Cardiac fibroblast (primary cell): ENCODE data around the gene ZNF524.

Experiments used
- DNase-seq, 2 donors: peaks; one replicate each; pipeline versions ENCODE4 v3.0.0 to v3.0.0-alpha.2; 2010; ENCODE audit warnings: low read depth in 2 of 2
- H3K4me3 ChIP-seq, 2 donors: replicated peaks in 1 of 2; 1 replicate in 1 of 2; 2 replicates in 1 of 2; pipeline ENCODE4 v1.5.1; 2011; ENCODE audit warnings: low read depth in 2 of 2, low read length in 2 of 2, mild to moderate bottlenecking in 2 of 2, moderate library complexity in 1 of 2
- TF ChIP-seq, protein P1 (sequence below): IDR thresholded peaks from one replicate; pipeline ENCODE4 v1.5.1; 2011; ENCODE audit warnings: low read depth, mild to moderate bottlenecking, low read length, inconsistent platforms

The ZNF524 gene

DNA sequence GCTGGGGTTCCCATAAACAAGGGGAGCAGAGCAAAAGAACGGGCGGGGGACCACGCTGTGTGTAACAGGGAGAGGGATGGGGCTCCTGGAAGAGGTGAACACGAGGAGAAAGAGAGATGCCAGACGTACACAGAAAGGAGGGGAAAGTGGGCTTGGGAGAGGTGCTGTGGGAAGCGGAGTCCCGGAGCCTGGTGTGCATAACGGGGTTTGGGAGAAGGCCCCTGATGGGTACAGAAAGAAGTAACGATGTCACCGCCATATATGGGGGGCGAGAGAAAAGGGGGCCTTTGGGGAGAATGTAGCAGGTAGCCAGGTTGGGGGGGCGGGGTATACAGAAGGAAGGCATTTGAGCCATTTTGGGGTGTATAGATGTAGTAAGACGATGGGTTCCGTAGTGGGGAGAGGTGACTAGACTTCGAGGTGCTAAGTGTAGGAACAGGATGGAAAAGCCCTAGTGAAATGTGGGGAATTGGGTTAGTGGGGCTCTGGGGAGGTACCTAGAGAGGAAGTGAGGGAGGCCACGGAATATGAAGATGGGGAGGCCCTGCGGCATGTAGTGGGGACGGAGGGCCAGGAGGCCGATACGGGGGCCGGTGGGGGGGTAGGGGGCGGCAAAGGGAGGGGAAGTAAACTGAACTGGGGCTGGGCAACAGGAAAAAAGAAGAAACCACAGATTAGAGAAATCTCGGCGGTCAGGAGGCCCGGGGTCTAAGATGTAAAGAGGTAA, 41.5 kb downstream of the ZNF524 start:
- peak in 1 of 2 donors; percentile 32 for DNase-seq

DNA sequence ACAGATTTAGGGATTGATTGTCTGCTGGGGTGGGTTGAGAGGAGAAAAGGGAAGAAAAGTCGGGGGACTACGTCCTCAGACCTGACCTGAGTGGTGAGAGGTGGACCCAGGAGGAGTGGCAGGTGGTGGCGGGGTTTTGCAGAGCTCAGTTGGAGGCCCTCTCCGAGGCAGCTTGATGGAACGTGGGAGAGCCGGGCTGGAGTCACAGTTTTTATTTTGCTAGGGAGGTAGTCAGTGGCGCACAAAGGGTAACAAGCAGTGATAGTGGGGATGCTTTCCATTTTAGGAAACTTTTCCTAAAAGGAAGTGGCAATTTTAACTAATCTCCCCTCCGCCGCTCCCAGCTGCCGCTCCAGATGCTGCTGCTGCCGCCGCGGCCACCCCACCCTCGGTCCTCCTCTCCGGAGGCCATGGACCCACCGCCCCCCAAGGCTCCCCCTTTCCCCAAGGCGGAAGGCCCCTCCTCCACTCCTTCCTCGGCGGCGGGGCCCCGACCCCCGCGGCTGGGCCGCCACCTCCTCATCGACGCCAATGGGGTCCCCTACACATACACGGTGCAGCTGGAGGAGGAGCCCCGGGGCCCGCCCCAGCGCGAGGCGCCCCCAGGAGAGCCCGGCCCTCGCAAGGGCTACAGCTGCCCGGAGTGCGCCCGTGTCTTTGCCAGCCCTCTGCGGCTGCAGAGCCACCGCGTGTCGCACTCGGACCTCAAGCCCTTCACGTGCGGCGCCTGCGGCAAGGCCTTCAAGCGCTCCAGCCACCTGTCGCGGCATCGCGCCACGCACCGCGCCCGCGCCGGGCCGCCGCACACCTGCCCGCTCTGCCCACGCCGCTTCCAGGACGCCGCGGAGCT, 42.3 kb downstream of the ZNF524 start:
- TF ChIP-seq, protein P1, sequence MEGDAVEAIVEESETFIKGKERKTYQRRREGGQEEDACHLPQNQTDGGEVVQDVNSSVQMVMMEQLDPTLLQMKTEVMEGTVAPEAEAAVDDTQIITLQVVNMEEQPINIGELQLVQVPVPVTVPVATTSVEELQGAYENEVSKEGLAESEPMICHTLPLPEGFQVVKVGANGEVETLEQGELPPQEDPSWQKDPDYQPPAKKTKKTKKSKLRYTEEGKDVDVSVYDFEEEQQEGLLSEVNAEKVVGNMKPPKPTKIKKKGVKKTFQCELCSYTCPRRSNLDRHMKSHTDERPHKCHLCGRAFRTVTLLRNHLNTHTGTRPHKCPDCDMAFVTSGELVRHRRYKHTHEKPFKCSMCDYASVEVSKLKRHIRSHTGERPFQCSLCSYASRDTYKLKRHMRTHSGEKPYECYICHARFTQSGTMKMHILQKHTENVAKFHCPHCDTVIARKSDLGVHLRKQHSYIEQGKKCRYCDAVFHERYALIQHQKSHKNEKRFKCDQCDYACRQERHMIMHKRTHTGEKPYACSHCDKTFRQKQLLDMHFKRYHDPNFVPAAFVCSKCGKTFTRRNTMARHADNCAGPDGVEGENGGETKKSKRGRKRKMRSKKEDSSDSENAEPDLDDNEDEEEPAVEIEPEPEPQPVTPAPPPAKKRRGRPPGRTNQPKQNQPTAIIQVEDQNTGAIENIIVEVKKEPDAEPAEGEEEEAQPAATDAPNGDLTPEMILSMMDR: no peak
- DNase-seq: peak; percentile 29 to 36
- H3K4me3 ChIP-seq: peak overlapping the region; percentile 81 to 88

More for the DNA sequence above, 41.5 kb downstream of the ZNF524 start:
- TF ChIP-seq, protein P1: no peak
- H3K4me3 ChIP-seq: peak overlapping the region; percentile 81 to 88

DNA sequence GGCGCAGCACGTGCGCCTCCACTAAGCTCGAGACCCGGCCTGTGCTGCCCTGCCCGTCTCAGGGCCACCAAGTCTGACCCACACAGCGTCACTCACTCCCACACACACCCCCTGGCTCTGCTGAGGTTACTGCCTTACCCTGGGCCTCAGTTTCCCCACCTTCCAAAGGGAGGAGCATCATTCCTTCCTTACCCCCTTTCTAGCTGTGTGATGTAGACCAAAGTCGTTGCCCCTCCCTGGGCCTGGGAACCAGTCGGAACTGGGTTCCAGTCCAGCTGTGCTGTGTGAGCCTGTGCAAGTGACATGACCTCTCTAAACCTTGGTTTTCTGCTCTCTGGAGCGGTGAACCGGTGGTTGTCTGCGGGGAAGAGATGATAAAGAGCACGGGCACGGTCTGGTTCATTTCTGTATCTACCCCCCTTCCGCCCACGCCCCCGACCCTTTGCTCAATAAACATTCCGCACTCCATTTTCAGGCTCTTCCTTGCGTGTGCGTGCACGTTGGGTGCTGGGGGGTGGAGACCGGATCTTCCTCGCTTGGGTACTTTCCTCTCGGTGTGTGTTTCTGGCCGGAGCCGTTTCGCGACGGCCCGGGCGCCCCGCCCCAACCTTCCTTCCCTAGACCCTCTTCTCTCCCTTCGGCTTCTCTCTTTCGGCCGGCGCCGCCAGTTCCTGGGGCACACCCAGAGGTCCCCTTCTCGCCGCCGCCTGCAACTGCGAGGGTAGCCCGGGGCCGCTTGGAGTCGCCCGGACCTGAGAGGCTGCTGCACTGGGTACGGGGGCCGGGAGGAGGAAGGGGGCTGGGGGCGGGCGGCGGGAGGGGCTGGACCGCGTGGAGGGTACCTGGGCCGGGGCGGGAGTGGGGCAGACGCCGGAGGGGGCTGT, 43.2 kb downstream of the ZNF524 start, which contains the start of gene ZNF581:
TSS of gene ZNF581 (plus strand) at position 647 of the 884 bp plus-strand sequence. CDS start 923 bp downstream, outside the sequence.
- TF ChIP-seq, protein P1: no peak
- peak; percentile 82 for DNase-seq
- H3K4me3 ChIP-seq: peak within 1 kb of the TSS; percentile 81 to 88

DNA sequence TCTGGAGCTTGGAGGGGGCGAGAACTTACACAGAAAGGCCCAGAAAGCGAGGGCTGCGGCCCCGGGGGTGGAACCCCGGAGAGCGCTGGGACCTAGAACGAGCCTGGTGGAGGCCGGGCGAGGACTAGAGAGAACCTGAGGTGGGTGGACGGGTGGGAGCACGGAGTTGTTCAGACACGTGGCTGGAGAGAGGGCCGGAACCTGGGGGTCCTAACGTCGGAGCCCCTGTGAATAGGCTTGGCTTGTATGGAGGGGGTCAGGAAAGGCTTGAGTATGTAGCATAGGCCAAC, 43.7 kb downstream of the ZNF524 start:
- TF ChIP-seq, protein P1: no peak
- peak overlapping the region; percentile 81 to 88 for H3K4me3 ChIP-seq
- DNase-seq: no peak

DNA sequence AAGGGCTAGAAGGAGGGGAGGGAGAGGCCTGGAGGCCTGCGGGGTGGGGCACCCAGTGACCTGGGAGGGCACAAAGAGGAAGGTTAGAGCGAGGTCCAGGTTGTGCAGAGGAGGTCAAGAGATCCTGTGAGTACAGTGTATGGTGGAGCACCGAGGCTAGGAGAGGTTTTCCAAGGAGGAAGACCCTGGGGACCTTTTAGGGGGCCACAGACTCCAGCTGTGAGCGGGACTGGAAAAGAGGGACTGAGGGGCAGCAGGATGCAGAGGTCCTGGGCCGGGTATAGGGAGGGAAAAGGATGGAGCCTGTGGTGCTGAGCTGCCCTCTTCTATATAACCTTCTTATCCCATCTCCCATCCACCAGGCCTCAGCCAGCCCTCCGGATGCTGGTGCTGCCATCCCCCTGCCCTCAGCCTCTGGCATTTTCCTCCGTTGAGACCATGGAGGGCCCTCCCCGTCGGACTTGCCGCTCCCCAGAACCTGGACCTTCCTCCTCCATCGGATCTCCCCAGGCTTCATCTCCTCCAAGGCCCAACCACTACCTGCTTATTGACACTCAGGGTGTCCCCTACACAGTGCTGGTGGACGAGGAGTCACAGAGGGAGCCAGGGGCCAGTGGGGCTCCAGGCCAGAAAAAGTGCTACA, 44.2 kb downstream of the ZNF524 start:
- TF ChIP-seq, protein P1: no peak
- H3K4me3 ChIP-seq: peak overlapping the region; percentile 81 to 88
- no peak for DNase-seq

DNA sequence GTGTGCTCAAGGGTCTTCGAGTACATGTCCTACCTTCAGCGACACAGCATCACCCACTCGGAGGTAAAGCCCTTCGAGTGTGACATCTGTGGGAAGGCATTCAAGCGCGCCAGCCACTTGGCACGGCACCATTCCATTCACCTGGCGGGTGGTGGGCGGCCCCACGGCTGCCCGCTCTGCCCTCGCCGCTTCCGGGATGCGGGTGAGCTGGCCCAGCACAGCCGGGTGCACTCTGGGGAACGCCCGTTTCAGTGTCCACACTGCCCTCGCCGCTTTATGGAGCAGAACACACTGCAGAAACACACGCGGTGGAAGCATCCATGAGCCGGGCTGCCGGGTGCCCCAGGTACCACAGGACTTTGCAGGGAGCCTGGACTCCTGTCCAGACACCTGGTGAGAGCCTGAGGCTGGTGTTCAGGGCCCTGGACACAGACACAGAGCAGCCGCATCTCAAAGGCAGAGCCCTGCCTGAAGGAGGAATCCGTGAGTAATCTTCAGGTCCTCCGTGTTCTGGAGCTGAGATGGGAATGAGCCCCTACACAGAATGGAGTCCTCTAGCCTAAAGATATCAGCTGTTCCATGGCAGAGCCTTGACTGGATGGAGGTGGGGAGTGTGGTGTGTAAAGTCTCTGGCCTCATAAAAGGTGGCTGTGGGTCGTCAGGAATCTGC, 44.9 kb downstream of the ZNF524 start:
- H3K4me3 ChIP-seq: peak overlapping the region in 1 of 2 donors; percentile 81
- no peak for DNase-seq
- TF ChIP-seq, protein P1: no peak
